K562 (cell line): Measurements from ENCODE around the gene PRICKLE3. TPM values are rescaled to one million over a fixed set of nuclear protein-coding genes. Genes with fewer than 3 reads are reported as not detected.

ENCODE experiments used
- BACH1 ChIP-seq: fragments of 200-800 bp; sonication (Bioruptor generic); IDR thresholded peaks from 2 replicates; pipeline ENCODE4 v1.6.1; 2016; ENCODE audit warnings: missing genetic modification characterization, missing compliant biosample characterization
- CC2D1A ChIP-seq: fragments of 450-650 bp; IDR thresholded peaks from 2 replicates; pipeline ENCODE4 v1.6.1; 2017; ENCODE audit warnings: mild to moderate bottlenecking
- ELF1 ChIP-seq: fragments of 200-800 bp; sonication (Bioruptor generic); IDR thresholded peaks from 2 replicates; pipeline ENCODE4 v1.6.1; 2016; ENCODE audit warnings: missing genetic modification characterization, missing compliant biosample characterization
- ETV1 ChIP-seq: fragments of 450-650 bp; conservative IDR thresholded peaks from 2 replicates; pipeline ENCODE4 v1.6.1; 2016; ENCODE audit warnings: missing genetic modification characterization, control low read depth, low read depth, missing compliant biosample characterization
- HNRNPK ChIP-seq: fragments of 200-400 bp; formaldehyde crosslinking; IDR thresholded peaks from one replicate; pipeline ENCODE4 v1.6.1; 2018; ENCODE audit warnings: mild to moderate bottlenecking, low read depth, low read length; ENCODE audit not compliant: poor library complexity, severe bottlenecking
- JUNB ChIP-seq: fragments of 450-650 bp; formaldehyde crosslinking; conservative IDR thresholded peaks from 2 replicates; pipeline ENCODE4 v1.4.0; 2020; ENCODE audit warnings: mild to moderate bottlenecking
- JUND ChIP-seq, 2 experiments: IDR thresholded peaks; 2 replicates in 1 of 2; 3 replicates in 1 of 2; pipeline ENCODE4 v1.6.1; 2011; ENCODE audit warnings: borderline replicate concordance in 2 of 2, low read depth in 2 of 2, low read length in 2 of 2, improper control_type of control experiment in 1 of 2, missing biosample characterization in 1 of 2, missing genetic modification characterization in 1 of 2, missing genetic modification reagents in 1 of 2
- KHSRP ChIP-seq: fragments of 450-650 bp; IDR thresholded peaks from 2 replicates; pipeline ENCODE4 v1.6.1; 2017
- PHF8 ChIP-seq: fragments of 200-600 bp; sonication (generic); IDR thresholded peaks from 2 replicates; pipeline ENCODE4 v1.6.1; 2012; ENCODE audit warnings: mixed run types, mild to moderate bottlenecking, inconsistent platforms, low read length, moderate library complexity, borderline replicate concordance
- POLR2AphosphoS5 ChIP-seq: IDR thresholded peaks from 2 replicates; pipeline ENCODE4 v1.6.1; 2011; ENCODE audit warnings: mild to moderate bottlenecking, low read depth, low read length, moderate library complexity; ENCODE audit not compliant: control insufficient read depth, insufficient read depth
- TAF15 ChIP-seq: fragments of 200-400 bp; formaldehyde crosslinking; IDR thresholded peaks from 2 replicates; pipeline ENCODE4 v1.6.1; 2017; ENCODE audit warnings: mild to moderate bottlenecking, low read depth, low read length, moderate library complexity
- ZNF445 ChIP-seq: fragments of 250-450 bp; sonication (Bioruptor Pico); IDR thresholded peaks from 2 replicates; pipeline ENCODE4 v1.4.0; 2020; ENCODE audit warnings: low read depth, mild to moderate bottlenecking, moderate library complexity
- polyA plus RNA-seq, 8 experiments: library from polyadenylated mRNA; depleted of rRNA in 4 of 8; stranded (reverse) in 5 of 8; unstranded in 3 of 8; fragments of >200 nt; fragmentation: Nextera tagmentation in 2 of 8; fragmentation: Illumina TruSeq in 1 of 8; extraction: Ambion mirVana in 2 of 8; extraction: Trizol in 1 of 8; gene quantifications; 2 replicates each; pipeline versions ENCODE4 v1.2.1 to v1.2.3, GENCODE V29; 2011 to 2014; ENCODE audit warnings: inconsistent platforms in 1 of 8, missing spikeins in 1 of 8
- total RNA-seq, 7 experiments: library from RNA; depleted of rRNA in 6 of 7; stranded (reverse); fragments of >200 nt in 6 of 7; fragmentation: Illumina TruSeq in 2 of 7; extraction: Trizol in 2 of 7; gene quantifications; 2 replicates each; pipeline versions ENCODE4 v1.2.1 to v1.2.3, GENCODE V29; 2011 to 2021; ENCODE audit warnings: low replicate concordance in 1 of 7
- TF ChIP-seq, protein P1 (sequence below), 3 experiments: fragments of 200-800 bp in 1 of 3; sonication (Bioruptor generic) in 1 of 3; sonication (generic) in 1 of 3; formaldehyde crosslinking in 1 of 3; IDR thresholded peaks; 2 replicates each; pipeline versions ENCODE4 v1.6.1 to v1.8.0; 2016 to 2022; ENCODE audit warnings: mild to moderate bottlenecking in 2 of 3, missing compliant biosample characterization in 2 of 3, missing genetic modification characterization in 2 of 3, missing genetic modification reagents in 1 of 3
- TF ChIP-seq, protein P2 (sequence below): fragments of 450-650 bp; formaldehyde crosslinking; IDR thresholded peaks from 2 replicates; pipeline ENCODE4 v1.4.0; 2022; ENCODE audit warnings: mild to moderate bottlenecking, moderate library complexity
- TF ChIP-seq, protein P3 (sequence below): fragments of 450-650 bp; formaldehyde crosslinking; IDR thresholded peaks from 2 replicates; pipeline ENCODE4 v1.4.0; 2020; ENCODE audit warnings: mild to moderate bottlenecking, moderate library complexity
- TF ChIP-seq, protein P4 (sequence below): fragments of 150-350 bp; conservative IDR thresholded peaks from 2 replicates; pipeline ENCODE4 v1.6.1; 2014; ENCODE audit warnings: low read length
- TF ChIP-seq, protein P5 (sequence below): sonication (generic); formaldehyde crosslinking; IDR thresholded peaks from 2 replicates; pipeline ENCODE4 v1.5.0; 2020; ENCODE audit warnings: missing genetic modification reagents

The PRICKLE3 gene
- total and polyA plus RNA-seq, 9 of the 15 experiments (the other 6 are each of a cell fraction or from before 2014, with no cell fraction given) = 1.1 to 44.3 (median 14.0) TPM

DNA sequence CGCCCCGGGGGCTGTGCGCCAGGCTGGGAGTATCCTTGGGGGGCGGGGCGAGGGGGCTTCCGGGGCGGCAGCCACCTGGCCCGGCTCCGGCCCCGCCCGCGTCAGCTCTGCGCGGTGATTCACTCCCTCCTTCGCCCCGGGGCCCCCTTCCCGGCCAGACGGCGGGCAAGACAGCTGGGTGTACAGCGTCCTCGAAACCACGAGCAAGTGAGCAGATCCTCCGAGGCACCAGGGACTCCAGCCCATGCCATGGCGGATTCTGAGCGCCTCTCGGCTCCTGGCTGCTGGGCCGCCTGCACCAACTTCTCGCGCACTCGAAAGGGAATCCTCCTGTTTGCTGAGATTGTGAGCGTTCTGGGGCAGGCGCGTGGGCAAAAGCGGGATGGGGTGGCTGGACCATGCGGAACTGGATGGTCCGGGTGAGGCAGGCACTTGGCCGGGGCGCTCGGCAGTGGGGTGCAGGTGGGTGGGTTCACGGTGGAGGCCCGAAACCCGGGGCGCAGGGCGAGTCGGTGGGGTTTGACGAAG is 14.4 kb downstream of the PRICKLE3 start, which contains the start of gene PLP2 (continued):
- TF ChIP-seq, protein P1, sequence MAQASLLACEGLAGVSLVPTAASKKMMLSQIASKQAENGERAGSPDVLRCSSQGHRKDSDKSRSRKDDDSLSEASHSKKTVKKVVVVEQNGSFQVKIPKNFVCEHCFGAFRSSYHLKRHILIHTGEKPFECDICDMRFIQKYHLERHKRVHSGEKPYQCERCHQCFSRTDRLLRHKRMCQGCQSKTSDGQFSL (CRISPR knock-in tag; IDR thresholded peaks at IDR 0.05) = no peak
- TF ChIP-seq, protein P1 (tag; IDR thresholded peaks at IDR 0.05) = no peak
- TF ChIP-seq, protein P2, sequence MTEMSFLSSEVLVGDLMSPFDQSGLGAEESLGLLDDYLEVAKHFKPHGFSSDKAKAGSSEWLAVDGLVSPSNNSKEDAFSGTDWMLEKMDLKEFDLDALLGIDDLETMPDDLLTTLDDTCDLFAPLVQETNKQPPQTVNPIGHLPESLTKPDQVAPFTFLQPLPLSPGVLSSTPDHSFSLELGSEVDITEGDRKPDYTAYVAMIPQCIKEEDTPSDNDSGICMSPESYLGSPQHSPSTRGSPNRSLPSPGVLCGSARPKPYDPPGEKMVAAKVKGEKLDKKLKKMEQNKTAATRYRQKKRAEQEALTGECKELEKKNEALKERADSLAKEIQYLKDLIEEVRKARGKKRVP (CRISPR knock-in tag) = no peak
- TF ChIP-seq, protein P3, sequence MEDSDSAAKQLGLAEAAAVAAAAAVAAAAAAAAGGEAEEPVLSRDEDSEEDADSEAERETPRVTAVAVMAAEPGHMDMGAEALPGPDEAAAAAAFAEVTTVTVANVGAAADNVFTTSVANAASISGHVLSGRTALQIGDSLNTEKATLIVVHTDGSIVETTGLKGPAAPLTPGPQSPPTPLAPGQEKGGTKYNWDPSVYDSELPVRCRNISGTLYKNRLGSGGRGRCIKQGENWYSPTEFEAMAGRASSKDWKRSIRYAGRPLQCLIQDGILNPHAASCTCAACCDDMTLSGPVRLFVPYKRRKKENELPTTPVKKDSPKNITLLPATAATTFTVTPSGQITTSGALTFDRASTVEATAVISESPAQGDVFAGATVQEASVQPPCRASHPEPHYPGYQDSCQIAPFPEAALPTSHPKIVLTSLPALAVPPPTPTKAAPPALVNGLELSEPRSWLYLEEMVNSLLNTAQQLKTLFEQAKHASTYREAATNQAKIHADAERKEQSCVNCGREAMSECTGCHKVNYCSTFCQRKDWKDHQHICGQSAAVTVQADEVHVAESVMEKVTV (CRISPR knock-in tag) = no peak
- peak; percentile 34; the same call in 1 of the 2 replicates for TF ChIP-seq PHF8
- no peak for TF ChIP-seq KHSRP
- TF ChIP-seq, protein P4, sequence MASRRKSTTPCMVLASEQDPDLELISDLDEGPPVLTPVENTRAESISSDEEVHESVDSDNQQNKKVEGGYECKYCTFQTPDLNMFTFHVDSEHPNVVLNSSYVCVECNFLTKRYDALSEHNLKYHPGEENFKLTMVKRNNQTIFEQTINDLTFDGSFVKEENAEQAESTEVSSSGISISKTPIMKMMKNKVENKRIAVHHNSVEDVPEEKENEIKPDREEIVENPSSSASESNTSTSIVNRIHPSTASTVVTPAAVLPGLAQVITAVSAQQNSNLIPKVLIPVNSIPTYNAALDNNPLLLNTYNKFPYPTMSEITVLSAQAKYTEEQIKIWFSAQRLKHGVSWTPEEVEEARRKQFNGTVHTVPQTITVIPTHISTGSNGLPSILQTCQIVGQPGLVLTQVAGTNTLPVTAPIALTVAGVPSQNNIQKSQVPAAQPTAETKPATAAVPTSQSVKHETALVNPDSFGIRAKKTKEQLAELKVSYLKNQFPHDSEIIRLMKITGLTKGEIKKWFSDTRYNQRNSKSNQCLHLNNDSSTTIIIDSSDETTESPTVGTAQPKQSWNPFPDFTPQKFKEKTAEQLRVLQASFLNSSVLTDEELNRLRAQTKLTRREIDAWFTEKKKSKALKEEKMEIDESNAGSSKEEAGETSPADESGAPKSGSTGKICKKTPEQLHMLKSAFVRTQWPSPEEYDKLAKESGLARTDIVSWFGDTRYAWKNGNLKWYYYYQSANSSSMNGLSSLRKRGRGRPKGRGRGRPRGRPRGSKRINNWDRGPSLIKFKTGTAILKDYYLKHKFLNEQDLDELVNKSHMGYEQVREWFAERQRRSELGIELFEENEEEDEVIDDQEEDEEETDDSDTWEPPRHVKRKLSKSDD = no peak
- TF ChIP-seq JUNB = no peak
- TF ChIP-seq BACH1 (tag) = no peak
- TF ChIP-seq TAF15 = no peak
- no peak for TF ChIP-seq ETV1
- peak; percentile 41; the same call in 1 of the 2 replicates for TF ChIP-seq JUND (IDR thresholded peaks at IDR 0.05; ENCODE audit: borderline replicate concordance, low read depth, low read length)
- no peak for TF ChIP-seq JUND (tag; IDR thresholded peaks at IDR 0.05; ENCODE audit: borderline replicate concordance, low read depth, low read length)
- TF ChIP-seq ZNF445 = no peak
- TF ChIP-seq HNRNPK = no peak
- TF ChIP-seq, protein P5, sequence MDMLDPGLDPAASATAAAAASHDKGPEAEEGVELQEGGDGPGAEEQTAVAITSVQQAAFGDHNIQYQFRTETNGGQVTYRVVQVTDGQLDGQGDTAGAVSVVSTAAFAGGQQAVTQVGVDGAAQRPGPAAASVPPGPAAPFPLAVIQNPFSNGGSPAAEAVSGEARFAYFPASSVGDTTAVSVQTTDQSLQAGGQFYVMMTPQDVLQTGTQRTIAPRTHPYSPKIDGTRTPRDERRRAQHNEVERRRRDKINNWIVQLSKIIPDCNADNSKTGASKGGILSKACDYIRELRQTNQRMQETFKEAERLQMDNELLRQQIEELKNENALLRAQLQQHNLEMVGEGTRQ (CRISPR knock-in tag) = no peak
- TF ChIP-seq ELF1 = no peak
- no peak for TF ChIP-seq CC2D1A
- 0 out of 2 replicates have a peak, but pooled peaks have one; percentile 35 for TF ChIP-seq POLR2AphosphoS5
